SH-SY5Y (cell line): ENCODE data around the gene CHRNA3.

Experiments
- GATA2 ChIP-seq: IDR thresholded peaks from 2 replicates; pipeline ENCODE4 v1.6.1; 2011; ENCODE audit warnings: mild to moderate bottlenecking, low read depth, low read length
- GATA3 ChIP-seq: IDR thresholded peaks from 2 replicates; pipeline ENCODE4 v1.6.1; 2011; ENCODE audit warnings: low read depth, mild to moderate bottlenecking, low read length, moderate library complexity

DNA sequence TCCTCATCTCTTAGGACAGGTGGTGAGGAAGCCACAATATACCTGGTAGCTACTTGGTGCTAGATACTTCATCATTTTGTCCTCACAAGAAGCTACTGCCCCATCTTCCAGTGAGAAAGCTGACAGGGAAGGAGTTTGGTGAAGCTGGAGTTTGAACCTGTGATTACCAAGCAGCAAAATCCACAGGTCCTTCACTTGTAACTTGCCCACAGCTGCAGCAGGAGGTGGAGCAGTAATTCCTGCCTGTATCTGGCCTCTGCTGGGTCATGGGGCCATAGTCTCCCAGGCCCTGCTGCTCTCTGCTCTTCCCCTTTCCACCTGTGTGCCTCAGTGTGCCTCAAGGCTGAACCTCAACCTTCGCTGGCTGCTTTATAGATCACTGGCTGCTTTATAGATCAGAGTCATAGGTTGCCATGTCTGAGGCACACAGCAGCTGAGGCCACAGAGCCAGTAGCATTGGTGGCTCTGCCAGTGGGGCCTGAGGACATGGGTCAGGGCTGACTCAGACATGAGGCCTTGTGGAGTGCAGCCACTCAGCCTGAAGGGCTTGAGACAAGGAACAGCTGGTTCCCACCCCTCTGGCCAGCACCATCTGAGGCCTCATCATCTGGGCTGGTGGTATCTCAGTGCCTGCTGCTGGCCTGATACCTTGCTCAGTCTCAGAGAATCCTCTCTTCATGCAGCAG lies 31.3 kb upstream of the CHRNA3 start:
- TF ChIP-seq GATA2 (no peak), GATA3 (no peak)
